GM19438 (cell line): ENCODE data around the gene BAHCC1.

Experiments
- ATAC-seq: cut with Tn5 transposase; IDR thresholded peaks from one replicate; pipeline ENCODE4 v1.9.1; 2021; ENCODE audit warnings: low read depth; ENCODE audit not compliant: unreplicated experiment

BAHCC1 gene

GRCh38 chr17:81471818-81472456 is 76.7 kb downstream of the BAHCC1 start:
- ATAC-seq: no peak

GRCh38 chr17:81473019-81473418 is 77.8 kb downstream of the BAHCC1 start:
- ATAC-seq: no peak

GRCh38 chr17:81474958-81475357 is 79.7 kb downstream of the BAHCC1 start:
- ATAC-seq: no peak

GRCh38 chr17:81476097-81476496 is 80.8 kb downstream of the BAHCC1 start:
- ATAC-seq: no peak

- ATAC-seq: no peak
Measured at GRCh38 chr17:81476635-81477034, 81.4 kb downstream of the BAHCC1 start.

GRCh38 chr17:81477173-81477572 is 81.9 kb downstream of the BAHCC1 start:
- ATAC-seq: no peak

- no peak for ATAC-seq
Measured at GRCh38 chr17:81478119-81478518, 82.9 kb downstream of the BAHCC1 start.

- ATAC-seq: no peak
Measured at GRCh38 chr17:81479175-81480071, 84.2 kb downstream of the BAHCC1 start.

- no peak for ATAC-seq
Measured at GRCh38 chr17:81480140-81481072, 85.1 kb downstream of the BAHCC1 start.

GRCh38 chr17:81481073-81481799 is 86.0 kb downstream of the BAHCC1 start:
- no peak for ATAC-seq

- ATAC-seq: no peak
Measured at GRCh38 chr17:81481815-81482505, 86.7 kb downstream of the BAHCC1 start.

GRCh38 chr17:81482673-81483072 is 87.4 kb downstream of the BAHCC1 start:
- ATAC-seq: no peak

GRCh38 chr17:81483085-81483861 is 88.0 kb downstream of the BAHCC1 start:
- no peak for ATAC-seq

- no peak for ATAC-seq
Measured at GRCh38 chr17:81483862-81484194, 88.6 kb downstream of the BAHCC1 start.

GRCh38 chr17:81484195-81484979 is 89.1 kb downstream of the BAHCC1 start:
- peak; percentile 60 for ATAC-seq

- ATAC-seq: no peak
Measured at GRCh38 chr17:81486199-81486810, 91.0 kb downstream of the BAHCC1 start.

GRCh38 chr17:81487089-81487486 is 91.8 kb downstream of the BAHCC1 start:
- no peak for ATAC-seq
